K562 (cell line): ENCODE results near the gene CYB5RL. TPM values are rescaled to one million over a fixed set of nuclear protein-coding genes. Genes with fewer than 3 reads are reported as not detected.

Experiments used
- CXXC5 ChIP-seq: fragments of 250-450 bp; sonication (Bioruptor Pico); IDR thresholded peaks from 2 replicates; pipeline ENCODE4 v1.8.0; 2022; ENCODE audit warnings: inconsistent platforms, mild to moderate bottlenecking, moderate library complexity
- ELF4 ChIP-seq: fragments of 450-650 bp; formaldehyde crosslinking; IDR thresholded peaks from 2 replicates; pipeline ENCODE4 v1.4.0; 2022; ENCODE audit warnings: missing genetic modification characterization
- HEY1 ChIP-seq: fragments of 250-450 bp; sonication (Bioruptor Pico); IDR thresholded peaks from 2 replicates; pipeline ENCODE4 v1.5.0; 2020; ENCODE audit warnings: mild to moderate bottlenecking, moderate library complexity, borderline replicate concordance
- HNRNPL ChIP-seq: fragments of 200-400 bp; formaldehyde crosslinking; IDR thresholded peaks from 2 replicates; pipeline ENCODE4 v1.6.1; 2017; ENCODE audit warnings: low read depth, mild to moderate bottlenecking, low read length
- KLF10 ChIP-seq: fragments of 250-450 bp; sonication (Bioruptor Pico); IDR thresholded peaks from 2 replicates; pipeline ENCODE4 v1.6.1; 2021; ENCODE audit warnings: matching md5 sums
- MAX ChIP-seq: sonication (generic); formaldehyde crosslinking; IDR thresholded peaks from 2 replicates; pipeline ENCODE4 v1.9.0; 2022; ENCODE audit warnings: mild to moderate bottlenecking, missing genetic modification reagents
- MBD1 ChIP-seq: fragments of 250-450 bp; sonication (Bioruptor Pico); IDR thresholded peaks from 2 replicates; pipeline ENCODE4 v1.8.0; 2022; ENCODE audit warnings: inconsistent platforms
- MECOM ChIP-seq: fragments of 250-450 bp; sonication (Bioruptor Pico); IDR thresholded peaks from 2 replicates; pipeline ENCODE4 v1.8.0; 2022; ENCODE audit warnings: inconsistent platforms
- NR2C2 ChIP-seq, 2 experiments: fragments of 200-800 bp in 1 of 2; sonication (Bioruptor generic) in 1 of 2; sonication (generic) in 1 of 2; formaldehyde crosslinking in 1 of 2; IDR thresholded peaks; 2 replicates each; pipeline versions ENCODE4 v1.6.1 to v1.8.0; 2016 to 2022; ENCODE audit warnings: mild to moderate bottlenecking in 1 of 2, missing compliant biosample characterization in 1 of 2, missing genetic modification characterization in 1 of 2, missing genetic modification reagents in 1 of 2
- POLR3A ChIP-seq: IDR thresholded peaks from 2 replicates; pipeline ENCODE4 v1.6.1; 2011; ENCODE audit warnings: borderline replicate concordance, mild to moderate bottlenecking, moderate library complexity; ENCODE audit not compliant: insufficient read length, insufficient read depth; ENCODE audit errors: extremely low read depth
- RCOR1 ChIP-seq, 2 experiments: IDR thresholded peaks; 2 replicates each; pipeline ENCODE4 v1.6.1; 2012; ENCODE audit warnings: low read depth in 2 of 2, low read length in 2 of 2, borderline replicate concordance in 1 of 2, improper control_type of control experiment in 1 of 2
- TCF3 ChIP-seq: sonication (generic); formaldehyde crosslinking; IDR thresholded peaks from 2 replicates; pipeline ENCODE4 v1.4.0; 2020; ENCODE audit warnings: mild to moderate bottlenecking, missing genetic modification reagents
- ZFP30 ChIP-seq: fragments of 250-450 bp; sonication (Bioruptor Pico); IDR thresholded peaks from 2 replicates; pipeline ENCODE4 v1.8.0; 2022; ENCODE audit warnings: moderate library complexity, mild to moderate bottlenecking, inconsistent platforms, borderline replicate concordance
- ZFPM2 ChIP-seq: fragments of 250-450 bp; sonication (Bioruptor Pico); IDR thresholded peaks from 2 replicates; pipeline ENCODE4 v1.5.1; 2022; ENCODE audit warnings: mild to moderate bottlenecking
- ZNF263 ChIP-seq: sonication (generic); formaldehyde crosslinking; IDR thresholded peaks from 2 replicates; pipeline ENCODE4 v1.8.0; 2022; ENCODE audit warnings: mild to moderate bottlenecking, missing genetic modification reagents, borderline replicate concordance
- ZNF696 ChIP-seq: fragments of 250-450 bp; sonication (Bioruptor Pico); conservative IDR thresholded peaks from 2 replicates; pipeline ENCODE4 v1.4.0; 2020; ENCODE audit warnings: mild to moderate bottlenecking, moderate library complexity
- polyA plus RNA-seq, 8 experiments: library from polyadenylated mRNA; depleted of rRNA in 4 of 8; stranded (reverse) in 5 of 8; unstranded in 3 of 8; fragments of >200 nt; fragmentation: Nextera tagmentation in 2 of 8; fragmentation: Illumina TruSeq in 1 of 8; extraction: Ambion mirVana in 2 of 8; extraction: Trizol in 1 of 8; gene quantifications; 2 replicates each; pipeline versions ENCODE4 v1.2.1 to v1.2.3, GENCODE V29; 2011 to 2014; ENCODE audit warnings: inconsistent platforms in 1 of 8, missing spikeins in 1 of 8
- total RNA-seq, 7 experiments: library from RNA; depleted of rRNA in 6 of 7; stranded (reverse); fragments of >200 nt in 6 of 7; fragmentation: Illumina TruSeq in 2 of 7; extraction: Trizol in 2 of 7; gene quantifications; 2 replicates each; pipeline versions ENCODE4 v1.2.1 to v1.2.3, GENCODE V29; 2011 to 2021; ENCODE audit warnings: low replicate concordance in 1 of 7
- TF ChIP-seq, protein P1 (sequence below), 2 experiments: IDR thresholded peaks; 2 replicates each; pipeline ENCODE4 v1.6.1; 2012; ENCODE audit warnings: improper control_type of control experiment in 2 of 2, low read depth in 2 of 2, low read length in 2 of 2, borderline replicate concordance in 1 of 2
- TF ChIP-seq, protein P2 (sequence below): fragments of 250-450 bp; sonication (Bioruptor Pico); IDR thresholded peaks from 2 replicates; pipeline ENCODE4 v1.5.0; 2021; ENCODE audit warnings: mild to moderate bottlenecking, moderate library complexity

The CYB5RL gene
- total and polyA plus RNA-seq, 9 of the 15 experiments (the other 6 are each of a cell fraction or from before 2014, with no cell fraction given) = 7.9 to 18.0 (median 11.2) TPM

DNA sequence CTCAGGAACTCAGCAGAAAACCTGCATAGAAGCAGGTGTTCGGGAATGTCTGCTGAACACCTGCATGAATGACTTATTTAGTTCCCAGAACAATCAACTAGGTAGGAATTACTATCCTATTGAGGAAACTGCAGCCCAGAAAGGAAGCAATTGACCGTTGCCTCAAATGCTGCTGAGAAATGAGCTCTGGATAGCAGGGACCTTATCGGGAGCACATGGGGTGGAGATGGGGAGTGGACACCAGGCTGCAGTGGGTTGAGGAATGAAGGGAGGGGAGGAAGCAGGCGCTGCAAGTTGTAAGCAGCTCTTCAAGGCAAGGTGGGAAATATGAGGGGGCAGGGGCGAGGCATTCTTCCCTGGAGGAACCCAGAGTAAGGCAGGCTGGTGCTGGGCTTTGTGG is 36.3 kb downstream of the CYB5RL start (continued):
- TF ChIP-seq ZNF696 (CRISPR knock-in tag) (no peak), ZFPM2 (0 out of 2 replicates have a peak, but pooled peaks have one; percentile 21), CXXC5 (0 out of 2 replicates have a peak, but pooled peaks have one; percentile 13), TCF3 (CRISPR knock-in tag) (peak; percentile 61), KLF10 (CRISPR knock-in tag) (no peak), MAX (CRISPR knock-in tag) (peak; percentile 79), HNRNPL (no peak), ZFP30 (CRISPR knock-in tag) (no peak), RCOR1 (IDR thresholded peaks at IDR 0.05; ENCODE audit: borderline replicate concordance in 1 of 2, low read depth in 2 of 2, low read length in 2 of 2) (peak in 1 of 2 experiments; percentile 58; a peak in 1 of 4 replicates), MBD1 (CRISPR knock-in tag) (no peak), NR2C2 (CRISPR knock-in tag; IDR thresholded peaks at IDR 0.05) (no peak), NR2C2 (tag; IDR thresholded peaks at IDR 0.05) (no peak), POLR3A (no peak), ELF4 (CRISPR knock-in tag) (no peak), MECOM (CRISPR knock-in tag) (no peak), HEY1 (CRISPR knock-in tag) (no peak), ZNF263 (CRISPR knock-in tag) (peak; percentile 65; the same call in 1 of the 2 replicates)
- TF ChIP-seq, protein P1, sequence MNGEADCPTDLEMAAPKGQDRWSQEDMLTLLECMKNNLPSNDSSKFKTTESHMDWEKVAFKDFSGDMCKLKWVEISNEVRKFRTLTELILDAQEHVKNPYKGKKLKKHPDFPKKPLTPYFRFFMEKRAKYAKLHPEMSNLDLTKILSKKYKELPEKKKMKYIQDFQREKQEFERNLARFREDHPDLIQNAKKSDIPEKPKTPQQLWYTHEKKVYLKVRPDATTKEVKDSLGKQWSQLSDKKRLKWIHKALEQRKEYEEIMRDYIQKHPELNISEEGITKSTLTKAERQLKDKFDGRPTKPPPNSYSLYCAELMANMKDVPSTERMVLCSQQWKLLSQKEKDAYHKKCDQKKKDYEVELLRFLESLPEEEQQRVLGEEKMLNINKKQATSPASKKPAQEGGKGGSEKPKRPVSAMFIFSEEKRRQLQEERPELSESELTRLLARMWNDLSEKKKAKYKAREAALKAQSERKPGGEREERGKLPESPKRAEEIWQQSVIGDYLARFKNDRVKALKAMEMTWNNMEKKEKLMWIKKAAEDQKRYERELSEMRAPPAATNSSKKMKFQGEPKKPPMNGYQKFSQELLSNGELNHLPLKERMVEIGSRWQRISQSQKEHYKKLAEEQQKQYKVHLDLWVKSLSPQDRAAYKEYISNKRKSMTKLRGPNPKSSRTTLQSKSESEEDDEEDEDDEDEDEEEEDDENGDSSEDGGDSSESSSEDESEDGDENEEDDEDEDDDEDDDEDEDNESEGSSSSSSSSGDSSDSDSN (IDR thresholded peaks at IDR 0.05; ENCODE audit: borderline replicate concordance in 1 of 2, low read depth in 2 of 2, low read length in 2 of 2) = peak; percentile 45 to 90; a peak in 3 of 4 replicates
- TF ChIP-seq, protein P2, sequence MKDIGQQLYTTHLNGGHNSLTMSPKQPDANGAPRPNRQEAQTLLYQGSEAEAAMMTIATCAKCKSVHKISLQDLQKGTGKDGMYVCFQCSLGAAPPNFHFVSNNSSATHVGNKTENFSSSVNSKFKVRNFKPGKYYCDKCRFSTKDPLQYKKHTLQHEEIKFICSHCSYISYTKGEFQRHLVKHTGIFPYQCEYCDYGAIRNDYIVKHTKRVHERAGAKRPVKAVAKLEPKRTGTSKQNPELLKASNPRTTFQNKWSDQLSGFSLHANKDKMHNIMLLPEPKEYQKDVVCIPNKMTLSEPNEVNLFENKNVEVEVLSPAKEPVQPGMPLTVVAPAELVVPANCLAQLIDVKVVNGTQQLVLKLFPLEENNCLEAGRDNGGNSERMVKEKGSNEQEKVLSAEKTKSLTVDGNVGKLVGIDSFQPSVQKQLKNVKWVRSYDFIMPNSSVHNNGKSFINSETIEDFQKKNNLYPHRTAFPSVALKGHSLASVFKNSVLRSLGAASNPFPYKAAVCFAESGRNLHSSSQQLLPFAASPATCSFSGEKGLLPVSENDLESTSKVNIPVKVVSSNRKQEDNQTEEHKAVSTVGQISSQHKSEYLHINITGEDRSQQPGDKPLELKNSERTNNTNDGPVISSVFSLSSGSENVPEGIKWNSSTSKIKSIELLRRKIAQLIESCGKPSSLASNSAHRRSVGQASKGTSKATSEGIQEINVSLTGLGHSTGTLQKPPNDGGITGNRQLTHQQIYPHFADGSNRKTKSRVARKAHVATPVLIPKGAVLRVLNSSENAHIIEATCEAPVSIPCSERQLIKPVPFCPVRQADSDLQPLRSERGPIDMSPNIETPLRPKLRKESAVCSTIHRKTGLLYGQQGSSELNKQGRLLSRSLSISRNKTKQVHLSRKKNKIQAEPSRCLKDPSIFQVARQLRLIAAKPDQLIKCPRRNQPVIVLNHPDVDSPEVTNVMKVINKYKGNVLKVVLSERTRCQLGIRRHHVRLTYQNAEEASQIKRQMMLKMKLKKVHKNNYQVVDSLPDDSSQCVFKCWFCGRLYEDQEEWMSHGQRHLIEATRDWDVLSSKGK (CRISPR knock-in tag) = no peak
